ENCODE measurements around the gene MYO5B.

- TF ChIP-seq CTCF (IDR thresholded peaks at IDR 0.05), result no peak
- TF ChIP-seq POLR2A (IDR thresholded peaks at IDR 0.05), result no peak
Observed at GRCh38 chr18:50042611-50043010, 152.3 kb downstream of the MYO5B start.

Data from lower leg skin (tissue), 3 donors.